K562 (cell line): ENCODE results near the gene KCND3. TPM values are rescaled to one million over a fixed set of nuclear protein-coding genes. Genes with fewer than 3 reads are reported as not detected.
A peak's percentile ranks its signal among the peaks of the same experiment; 100 is the strongest.

Experiments
- CAMTA2 ChIP-seq: fragments of 250-450 bp; sonication (Bioruptor Pico); conservative IDR thresholded peaks from 2 replicates; pipeline ENCODE4 v1.5.1; 2022
- COPS2 ChIP-seq: fragments of 450-650 bp; conservative IDR thresholded peaks from 2 replicates; pipeline ENCODE4 v1.6.1; 2016; ENCODE audit warnings: mild to moderate bottlenecking, moderate library complexity
- CTBP1 ChIP-seq: fragments of 450-650 bp; IDR thresholded peaks from 2 replicates; pipeline ENCODE4 v1.6.1; 2016; ENCODE audit warnings: borderline replicate concordance
- ERF ChIP-seq: fragments of 450-650 bp; formaldehyde crosslinking; IDR thresholded peaks from 2 replicates; pipeline ENCODE4 v1.4.0; 2020; ENCODE audit warnings: mild to moderate bottlenecking, mixed read lengths
- FOXA3 ChIP-seq, 2 experiments: fragments of 450-650 bp in 1 of 2; sonication (generic) in 1 of 2; formaldehyde crosslinking; IDR thresholded peaks in 1 of 2; conservative IDR thresholded peaks in 1 of 2; 2 replicates each; pipeline versions ENCODE4 v1.4.0 to v1.8.0; 2020 to 2022; ENCODE audit warnings: mild to moderate bottlenecking in 2 of 2, missing genetic modification reagents in 1 of 2
- HNRNPLL ChIP-seq: fragments of 200-400 bp; formaldehyde crosslinking; IDR thresholded peaks from 2 replicates; pipeline ENCODE4 v1.6.1; 2017; ENCODE audit warnings: low read length, low read depth, mild to moderate bottlenecking; ENCODE audit not compliant: poor library complexity, severe bottlenecking
- NFYB ChIP-seq: IDR thresholded peaks from 2 replicates; pipeline ENCODE4 v1.6.1; 2011; ENCODE audit warnings: mild to moderate bottlenecking, moderate library complexity; ENCODE audit not compliant: insufficient read length; ENCODE audit errors: extremely low read depth
- PHF20 ChIP-seq: fragments of 450-650 bp; IDR thresholded peaks from 2 replicates; pipeline ENCODE4 v1.6.1; 2018; ENCODE audit not compliant: partially characterized antibody
- SRF ChIP-seq, 2 experiments: fragments of 250-450, 450-650 bp in 1 of 2; sonication (Bioruptor Pico) in 1 of 2; sonication (generic) in 1 of 2; formaldehyde crosslinking; IDR thresholded peaks; 2 replicates each; pipeline versions ENCODE4 v1.5.0 to v1.5.1; 2020 to 2022; ENCODE audit warnings: mild to moderate bottlenecking in 1 of 2, missing genetic modification reagents in 1 of 2
- ZBTB17 ChIP-seq: fragments of 450-650 bp; formaldehyde crosslinking; IDR thresholded peaks from 2 replicates; pipeline ENCODE4 v1.4.0; 2020; ENCODE audit warnings: mild to moderate bottlenecking
- ZNF133 ChIP-seq: fragments of 250-450 bp; sonication (Bioruptor Pico); IDR thresholded peaks from 2 replicates; pipeline ENCODE4 v1.4.0; 2020; ENCODE audit warnings: mild to moderate bottlenecking
- polyA plus RNA-seq, 8 experiments: library from polyadenylated mRNA; depleted of rRNA in 4 of 8; stranded (reverse) in 5 of 8; unstranded in 3 of 8; fragments of >200 nt; fragmentation: Nextera tagmentation in 2 of 8; fragmentation: Illumina TruSeq in 1 of 8; extraction: Ambion mirVana in 2 of 8; extraction: Trizol in 1 of 8; gene quantifications; 2 replicates each; pipeline versions ENCODE4 v1.2.1 to v1.2.3, GENCODE V29; 2011 to 2014; ENCODE audit warnings: inconsistent platforms in 1 of 8, missing spikeins in 1 of 8
- total RNA-seq, 7 experiments: library from RNA; depleted of rRNA in 6 of 7; stranded (reverse); fragments of >200 nt in 6 of 7; fragmentation: Illumina TruSeq in 2 of 7; extraction: Trizol in 2 of 7; gene quantifications; 2 replicates each; pipeline versions ENCODE4 v1.2.1 to v1.2.3, GENCODE V29; 2011 to 2021; ENCODE audit warnings: low replicate concordance in 1 of 7
- TF ChIP-seq, protein P1 (sequence below): sonication (generic); formaldehyde crosslinking; IDR thresholded peaks from 2 replicates; pipeline ENCODE4 v1.8.0; 2022; ENCODE audit warnings: mild to moderate bottlenecking, missing genetic modification reagents
- TF ChIP-seq, protein P2 (sequence below): fragments of 250-450 bp; sonication (Bioruptor Pico); IDR thresholded peaks from 2 replicates; pipeline ENCODE4 v1.5.1; 2021; ENCODE audit warnings: mild to moderate bottlenecking
- TF ChIP-seq, protein P3 (sequence below): fragments of 250-450 bp; sonication (Bioruptor Pico); IDR thresholded peaks from 2 replicates; pipeline ENCODE4 v1.8.0; 2022; ENCODE audit warnings: moderate library complexity, mild to moderate bottlenecking, inconsistent platforms
- TF ChIP-seq, protein P4 (sequence below): fragments of 450-650 bp; IDR thresholded peaks from 2 replicates; pipeline ENCODE4 v1.7.0; 2016; ENCODE audit warnings: borderline replicate concordance
- TF ChIP-seq, protein P5 (sequence below): fragments of 250-450 bp; sonication (Bioruptor Pico); IDR thresholded peaks from 2 replicates; pipeline ENCODE4 v1.4.0; 2020; ENCODE audit warnings: mild to moderate bottlenecking

Gene KCND3
- total and polyA plus RNA-seq, 9 of the 15 experiments (the other 6 are each of a cell fraction or from before 2014, with no cell fraction given): not detected

DNA sequence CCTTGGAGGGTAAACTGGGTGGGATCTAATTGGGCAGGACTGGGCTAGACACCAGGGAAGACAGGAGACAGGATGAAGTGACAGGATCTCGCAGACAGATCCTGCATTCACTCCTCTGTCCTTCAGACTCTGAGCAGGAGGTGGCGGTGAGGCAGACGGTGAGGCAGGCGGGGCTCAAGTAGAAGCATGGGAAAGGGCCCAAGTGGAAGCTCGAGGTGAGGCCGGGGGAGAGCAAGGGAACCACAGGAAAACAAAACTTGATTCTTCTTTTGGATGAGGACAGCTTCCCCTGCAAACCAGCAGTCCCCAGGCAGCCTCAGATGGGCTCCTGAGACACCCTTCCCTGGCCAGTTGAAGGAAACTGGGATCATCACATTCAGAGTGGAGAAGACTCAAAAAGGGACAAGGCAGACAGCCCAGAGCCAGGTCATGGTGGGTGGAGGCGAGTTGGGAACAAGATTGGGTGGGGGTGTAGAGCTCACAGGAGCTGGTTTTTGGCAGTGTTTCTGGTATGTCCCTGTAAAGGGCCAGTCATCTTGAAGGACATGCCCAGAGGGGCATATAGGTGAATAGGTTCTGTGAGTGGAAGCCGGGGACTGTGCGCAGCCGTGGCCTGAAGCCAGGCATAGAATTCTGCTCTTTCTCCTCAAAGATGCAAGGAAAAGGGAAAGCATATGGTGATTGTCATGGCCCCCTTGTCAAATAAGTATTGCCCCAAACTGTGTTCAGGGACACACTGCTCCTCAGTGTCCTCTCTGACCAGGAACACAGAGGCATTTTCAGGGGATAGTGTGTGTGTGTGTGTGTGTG lies 268.3 kb downstream of the KCND3 start (continued):
- TF ChIP-seq, protein P1, sequence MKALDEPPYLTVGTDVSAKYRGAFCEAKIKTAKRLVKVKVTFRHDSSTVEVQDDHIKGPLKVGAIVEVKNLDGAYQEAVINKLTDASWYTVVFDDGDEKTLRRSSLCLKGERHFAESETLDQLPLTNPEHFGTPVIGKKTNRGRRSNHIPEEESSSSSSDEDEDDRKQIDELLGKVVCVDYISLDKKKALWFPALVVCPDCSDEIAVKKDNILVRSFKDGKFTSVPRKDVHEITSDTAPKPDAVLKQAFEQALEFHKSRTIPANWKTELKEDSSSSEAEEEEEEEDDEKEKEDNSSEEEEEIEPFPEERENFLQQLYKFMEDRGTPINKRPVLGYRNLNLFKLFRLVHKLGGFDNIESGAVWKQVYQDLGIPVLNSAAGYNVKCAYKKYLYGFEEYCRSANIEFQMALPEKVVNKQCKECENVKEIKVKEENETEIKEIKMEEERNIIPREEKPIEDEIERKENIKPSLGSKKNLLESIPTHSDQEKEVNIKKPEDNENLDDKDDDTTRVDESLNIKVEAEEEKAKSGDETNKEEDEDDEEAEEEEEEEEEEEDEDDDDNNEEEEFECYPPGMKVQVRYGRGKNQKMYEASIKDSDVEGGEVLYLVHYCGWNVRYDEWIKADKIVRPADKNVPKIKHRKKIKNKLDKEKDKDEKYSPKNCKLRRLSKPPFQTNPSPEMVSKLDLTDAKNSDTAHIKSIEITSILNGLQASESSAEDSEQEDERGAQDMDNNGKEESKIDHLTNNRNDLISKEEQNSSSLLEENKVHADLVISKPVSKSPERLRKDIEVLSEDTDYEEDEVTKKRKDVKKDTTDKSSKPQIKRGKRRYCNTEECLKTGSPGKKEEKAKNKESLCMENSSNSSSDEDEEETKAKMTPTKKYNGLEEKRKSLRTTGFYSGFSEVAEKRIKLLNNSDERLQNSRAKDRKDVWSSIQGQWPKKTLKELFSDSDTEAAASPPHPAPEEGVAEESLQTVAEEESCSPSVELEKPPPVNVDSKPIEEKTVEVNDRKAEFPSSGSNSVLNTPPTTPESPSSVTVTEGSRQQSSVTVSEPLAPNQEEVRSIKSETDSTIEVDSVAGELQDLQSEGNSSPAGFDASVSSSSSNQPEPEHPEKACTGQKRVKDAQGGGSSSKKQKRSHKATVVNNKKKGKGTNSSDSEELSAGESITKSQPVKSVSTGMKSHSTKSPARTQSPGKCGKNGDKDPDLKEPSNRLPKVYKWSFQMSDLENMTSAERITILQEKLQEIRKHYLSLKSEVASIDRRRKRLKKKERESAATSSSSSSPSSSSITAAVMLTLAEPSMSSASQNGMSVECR (CRISPR knock-in tag): no peak
- TF ChIP-seq ZNF133 (CRISPR knock-in tag): no peak
- TF ChIP-seq, protein P2, sequence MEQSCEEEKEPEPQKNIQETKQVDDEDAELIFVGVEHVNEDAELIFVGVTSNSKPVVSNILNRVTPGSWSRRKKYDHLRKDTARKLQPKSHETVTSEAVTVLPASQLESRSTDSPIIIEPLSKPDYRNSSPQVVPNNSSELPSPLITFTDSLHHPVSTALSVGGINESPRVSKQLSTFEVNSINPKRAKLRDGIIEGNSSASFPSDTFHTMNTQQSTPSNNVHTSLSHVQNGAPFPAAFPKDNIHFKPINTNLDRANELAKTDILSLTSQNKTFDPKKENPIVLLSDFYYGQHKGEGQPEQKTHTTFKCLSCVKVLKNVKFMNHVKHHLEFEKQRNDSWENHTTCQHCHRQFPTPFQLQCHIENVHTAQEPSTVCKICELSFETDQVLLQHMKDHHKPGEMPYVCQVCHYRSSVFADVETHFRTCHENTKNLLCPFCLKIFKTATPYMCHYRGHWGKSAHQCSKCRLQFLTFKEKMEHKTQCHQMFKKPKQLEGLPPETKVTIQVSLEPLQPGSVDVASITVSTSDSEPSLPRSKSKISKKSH (CRISPR knock-in tag): no peak
- TF ChIP-seq COPS2: no peak
- no peak for TF ChIP-seq CTBP1
- TF ChIP-seq CAMTA2 (CRISPR knock-in tag): no peak
- TF ChIP-seq, protein P3, sequence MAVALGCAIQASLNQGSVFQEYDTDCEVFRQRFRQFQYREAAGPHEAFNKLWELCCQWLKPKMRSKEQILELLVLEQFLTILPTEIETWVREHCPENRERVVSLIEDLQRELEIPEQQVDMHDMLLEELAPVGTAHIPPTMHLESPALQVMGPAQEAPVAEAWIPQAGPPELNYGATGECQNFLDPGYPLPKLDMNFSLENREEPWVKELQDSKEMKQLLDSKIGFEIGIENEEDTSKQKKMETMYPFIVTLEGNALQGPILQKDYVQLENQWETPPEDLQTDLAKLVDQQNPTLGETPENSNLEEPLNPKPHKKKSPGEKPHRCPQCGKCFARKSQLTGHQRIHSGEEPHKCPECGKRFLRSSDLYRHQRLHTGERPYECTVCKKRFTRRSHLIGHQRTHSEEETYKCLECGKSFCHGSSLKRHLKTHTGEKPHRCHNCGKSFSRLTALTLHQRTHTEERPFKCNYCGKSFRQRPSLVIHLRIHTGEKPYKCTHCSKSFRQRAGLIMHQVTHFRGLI: no peak
- 0 out of 2 replicates have a peak, but pooled peaks have one; percentile 32 for TF ChIP-seq ZBTB17
- TF ChIP-seq PHF20: no peak
- no peak for TF ChIP-seq SRF (CRISPR knock-in tag; IDR thresholded peaks at IDR 0.05)
- no peak for TF ChIP-seq NFYB
- TF ChIP-seq, protein P4, sequence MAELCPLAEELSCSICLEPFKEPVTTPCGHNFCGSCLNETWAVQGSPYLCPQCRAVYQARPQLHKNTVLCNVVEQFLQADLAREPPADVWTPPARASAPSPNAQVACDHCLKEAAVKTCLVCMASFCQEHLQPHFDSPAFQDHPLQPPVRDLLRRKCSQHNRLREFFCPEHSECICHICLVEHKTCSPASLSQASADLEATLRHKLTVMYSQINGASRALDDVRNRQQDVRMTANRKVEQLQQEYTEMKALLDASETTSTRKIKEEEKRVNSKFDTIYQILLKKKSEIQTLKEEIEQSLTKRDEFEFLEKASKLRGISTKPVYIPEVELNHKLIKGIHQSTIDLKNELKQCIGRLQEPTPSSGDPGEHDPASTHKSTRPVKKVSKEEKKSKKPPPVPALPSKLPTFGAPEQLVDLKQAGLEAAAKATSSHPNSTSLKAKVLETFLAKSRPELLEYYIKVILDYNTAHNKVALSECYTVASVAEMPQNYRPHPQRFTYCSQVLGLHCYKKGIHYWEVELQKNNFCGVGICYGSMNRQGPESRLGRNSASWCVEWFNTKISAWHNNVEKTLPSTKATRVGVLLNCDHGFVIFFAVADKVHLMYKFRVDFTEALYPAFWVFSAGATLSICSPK: no peak
- TF ChIP-seq, protein P5, sequence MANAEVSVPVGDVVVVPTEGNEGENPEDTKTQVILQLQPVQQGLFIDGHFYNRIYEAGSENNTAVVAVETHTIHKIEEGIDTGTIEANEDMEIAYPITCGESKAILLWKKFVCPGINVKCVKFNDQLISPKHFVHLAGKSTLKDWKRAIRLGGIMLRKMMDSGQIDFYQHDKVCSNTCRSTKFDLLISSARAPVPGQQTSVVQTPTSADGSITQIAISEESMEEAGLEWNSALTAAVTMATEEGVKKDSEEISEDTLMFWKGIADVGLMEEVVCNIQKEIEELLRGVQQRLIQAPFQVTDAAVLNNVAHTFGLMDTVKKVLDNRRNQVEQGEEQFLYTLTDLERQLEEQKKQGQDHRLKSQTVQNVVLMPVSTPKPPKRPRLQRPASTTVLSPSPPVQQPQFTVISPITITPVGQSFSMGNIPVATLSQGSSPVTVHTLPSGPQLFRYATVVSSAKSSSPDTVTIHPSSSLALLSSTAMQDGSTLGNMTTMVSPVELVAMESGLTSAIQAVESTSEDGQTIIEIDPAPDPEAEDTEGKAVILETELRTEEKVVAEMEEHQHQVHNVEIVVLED (CRISPR knock-in tag): no peak
- no peak for TF ChIP-seq FOXA3 (CRISPR knock-in tag; conservative IDR thresholded peaks at IDR 0.05 in 1 of 2, IDR thresholded peaks at IDR 0.05 in 1 of 2)
- TF ChIP-seq ERF (CRISPR knock-in tag): peak; percentile 44; the same call in 1 of the 2 replicates
- TF ChIP-seq HNRNPLL: no peak
